ENCODE data around the gene MOG. TPM values are rescaled to one million over a fixed set of nuclear protein-coding genes. Genes with fewer than 3 reads are reported as not detected.

MOG gene
- not detected for polyA plus RNA-seq (ENCODE audit: insufficient read length in 4 of 4)

DNA sequence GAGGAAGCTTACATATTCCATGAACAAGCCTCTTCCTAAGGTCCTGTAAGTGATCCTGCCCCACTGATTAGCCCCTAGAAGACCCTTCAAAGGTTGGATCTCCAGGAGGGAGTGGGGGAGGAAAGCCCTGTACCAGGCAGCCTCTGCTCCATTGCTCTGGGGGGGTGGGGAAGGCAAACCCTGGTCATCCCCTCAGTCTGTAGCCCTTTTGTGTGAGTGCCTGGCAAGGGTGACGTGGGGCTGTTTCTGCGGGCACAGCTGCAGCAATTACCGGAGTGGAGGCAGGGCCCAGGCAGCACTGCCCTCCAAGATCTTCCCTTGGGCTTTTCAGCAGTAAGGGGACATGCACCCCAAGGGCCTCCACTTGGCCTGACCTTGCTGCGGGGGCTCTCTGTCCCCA lies at the start of gene MOG:
TSS of gene MOG (plus strand) at position 295 of the 400 bp plus-strand sequence. CDS start 118 bp downstream, outside the sequence.
- DNase-seq (ENCODE audit: low read depth in 4 of 4, low spot score in 3 of 4) = no peak

DNA sequence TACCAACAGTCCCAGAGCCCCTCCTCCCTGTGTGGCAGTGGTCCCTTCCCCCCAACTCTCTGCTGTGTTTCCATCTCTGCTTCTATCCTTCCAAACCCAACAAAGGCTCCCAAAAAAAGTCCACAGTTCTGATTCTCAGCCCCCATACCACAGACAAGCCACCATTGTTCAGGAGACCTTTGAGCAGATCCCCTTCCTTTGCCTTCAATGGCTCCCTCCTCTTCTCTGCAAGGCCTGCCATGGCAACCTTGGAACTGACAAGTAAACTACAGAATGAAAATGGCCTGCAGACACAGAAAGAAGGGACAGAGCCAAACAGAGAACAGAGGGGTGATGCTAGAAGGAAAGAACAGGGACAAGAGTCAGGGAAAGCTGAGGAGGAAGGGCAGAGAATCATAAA lies 48.8 kb upstream of the MOG start:
- no peak for DNase-seq (ENCODE audit: low read depth in 4 of 4, low spot score in 3 of 4)

DNA sequence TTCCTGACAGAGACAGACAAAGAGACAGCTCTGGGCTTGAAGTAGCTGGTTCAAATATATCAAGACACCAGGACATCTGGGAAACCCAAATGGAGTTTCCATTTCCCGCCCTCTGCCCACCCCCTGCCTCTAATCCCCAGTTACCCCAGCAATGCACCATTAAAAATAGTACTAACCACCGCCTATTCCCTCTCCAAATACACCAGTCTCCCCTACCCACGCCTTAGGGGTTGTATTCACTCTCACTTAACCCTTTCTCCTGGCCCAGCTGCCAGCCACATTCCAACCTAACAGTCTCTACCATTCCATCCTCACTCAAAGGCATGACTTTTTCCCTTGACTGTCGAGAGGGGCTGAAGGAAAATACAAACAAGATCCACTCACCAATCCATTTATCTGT lies 46.4 kb upstream of the MOG start:
- DNase-seq (ENCODE audit: low read depth in 4 of 4, low spot score in 3 of 4) = no peak

DNA sequence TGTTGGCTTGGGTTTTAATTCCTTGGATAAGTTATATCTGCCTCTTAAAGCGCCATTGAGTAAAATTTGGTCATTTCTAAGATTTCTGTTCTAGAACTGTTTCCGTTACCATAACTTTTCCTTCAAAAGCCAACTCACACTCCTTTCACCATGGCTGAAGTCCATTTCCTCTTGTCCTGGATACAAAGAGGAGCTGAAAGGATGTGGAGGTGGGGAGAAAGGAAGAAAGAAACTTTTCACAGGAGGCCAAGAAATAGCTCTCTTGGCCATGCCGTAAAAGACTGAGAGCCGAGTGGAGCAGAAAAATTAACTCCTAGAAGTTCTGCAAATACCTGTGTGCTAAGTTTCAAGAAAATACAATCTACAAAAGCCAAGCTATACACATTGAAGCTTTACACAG lies 45.5 kb upstream of the MOG start:
- DNase-seq (ENCODE audit: low read depth in 4 of 4, low spot score in 3 of 4) = no peak

DNA sequence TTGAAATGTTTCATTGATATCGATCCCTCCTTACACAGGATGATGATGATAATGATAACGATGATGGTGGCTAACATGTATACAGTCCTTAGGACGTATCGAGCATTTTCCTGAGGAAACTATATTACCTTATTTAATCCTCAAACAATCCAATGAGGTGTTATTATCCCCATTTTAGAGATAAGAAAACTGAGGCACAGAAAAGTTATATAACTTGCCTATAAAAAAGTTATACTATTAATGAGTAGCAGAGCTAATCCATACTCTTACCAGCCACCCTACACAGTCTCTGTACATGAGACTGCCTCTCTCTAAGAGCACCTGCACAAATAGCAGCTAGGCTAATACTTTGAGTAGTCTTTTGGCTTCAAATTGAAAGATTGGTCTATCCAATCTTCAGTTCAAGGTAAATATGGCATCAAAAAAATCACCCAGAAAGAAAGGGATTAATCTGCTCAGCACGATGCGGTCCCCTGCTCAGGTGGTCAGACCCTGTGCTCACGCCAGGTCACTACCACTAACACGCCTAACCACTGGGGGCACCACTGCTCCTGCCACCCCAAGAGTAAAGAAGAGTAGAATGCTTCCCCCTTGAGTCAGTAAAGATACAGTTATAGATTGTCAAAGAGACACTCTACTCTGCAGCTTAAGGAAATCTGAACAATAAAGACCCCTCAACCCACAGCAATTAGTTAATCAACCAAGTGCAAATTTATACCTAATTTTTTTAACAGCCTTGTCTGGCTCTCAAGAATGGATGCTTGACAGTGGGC lies 38.9 kb upstream of the MOG start:
- DNase-seq (ENCODE audit: low read depth in 4 of 4, low spot score in 3 of 4) = no peak

DNA sequence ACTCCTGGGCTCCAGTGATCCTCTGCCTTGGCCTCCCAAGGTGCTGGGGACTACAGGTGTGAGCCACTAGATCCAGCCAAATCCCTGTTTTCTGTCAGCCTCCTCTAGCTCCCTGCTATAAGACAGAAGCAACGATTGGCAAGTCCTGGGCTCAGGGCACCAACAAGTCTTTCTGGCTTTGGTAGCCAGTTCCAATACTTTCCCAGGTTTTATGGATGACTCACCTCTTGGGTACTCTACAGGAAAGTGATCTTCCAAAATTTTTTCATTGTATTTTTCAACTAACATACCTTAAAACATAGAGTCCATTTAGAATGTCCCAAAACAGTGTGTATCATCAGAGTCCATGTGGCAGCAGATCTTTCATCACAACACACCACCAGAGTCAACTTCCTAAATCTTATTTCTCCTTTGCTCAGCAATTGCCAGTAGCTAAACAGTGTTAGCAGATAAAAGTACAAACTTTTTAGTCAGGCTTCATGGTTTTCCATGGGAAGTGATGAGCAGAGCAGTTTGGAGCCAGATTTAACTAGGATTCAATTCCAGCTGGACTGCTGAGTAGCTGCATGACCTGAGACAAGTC lies 37.2 kb upstream of the MOG start:
- no peak for DNase-seq (ENCODE audit: low read depth in 4 of 4, low spot score in 3 of 4)

DNA sequence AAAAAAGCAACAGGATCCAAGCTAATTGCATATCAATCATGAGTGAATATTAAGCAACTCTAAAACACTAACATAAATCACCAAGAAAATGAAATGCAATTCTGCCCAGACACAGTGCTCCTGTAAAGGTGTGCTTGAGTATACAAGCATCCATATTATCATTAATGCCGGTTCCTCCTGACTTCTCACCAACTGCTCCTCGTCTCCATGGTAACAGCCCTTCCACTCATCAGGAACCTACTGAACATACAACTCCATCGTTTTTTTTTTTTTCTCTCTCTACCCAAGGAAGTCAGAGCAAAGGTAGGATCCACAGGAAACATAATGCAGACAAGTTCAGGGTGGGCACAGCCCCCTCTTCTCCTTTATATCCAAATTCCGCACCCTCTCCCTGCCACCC lies 36.3 kb upstream of the MOG start:
- no peak for DNase-seq (ENCODE audit: low read depth in 4 of 4, low spot score in 3 of 4)

DNA sequence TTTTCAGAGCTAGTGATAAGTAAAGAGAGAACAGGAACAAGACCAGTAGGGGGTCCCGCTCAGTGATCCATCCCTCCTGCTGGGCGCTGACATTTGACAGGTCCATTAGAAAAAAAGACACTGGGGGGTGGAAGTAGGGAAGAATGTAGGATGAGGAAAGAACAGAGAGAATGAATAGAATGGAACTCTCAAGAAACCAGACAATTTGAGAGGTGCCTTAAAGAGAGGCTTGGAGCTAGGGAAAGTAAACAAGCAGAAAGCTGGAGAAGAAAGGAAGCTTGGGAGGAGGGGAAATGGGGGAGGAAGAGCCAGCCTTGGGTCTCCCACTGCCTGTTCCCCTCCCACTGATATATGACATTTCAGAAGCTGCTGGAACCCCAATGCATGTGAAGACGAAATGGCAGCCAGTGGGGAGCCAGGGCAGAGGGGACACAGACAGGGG lies 32.4 kb upstream of the MOG start:
- DNase-seq (ENCODE audit: low read depth in 4 of 4, low spot score in 3 of 4) = no peak

DNA sequence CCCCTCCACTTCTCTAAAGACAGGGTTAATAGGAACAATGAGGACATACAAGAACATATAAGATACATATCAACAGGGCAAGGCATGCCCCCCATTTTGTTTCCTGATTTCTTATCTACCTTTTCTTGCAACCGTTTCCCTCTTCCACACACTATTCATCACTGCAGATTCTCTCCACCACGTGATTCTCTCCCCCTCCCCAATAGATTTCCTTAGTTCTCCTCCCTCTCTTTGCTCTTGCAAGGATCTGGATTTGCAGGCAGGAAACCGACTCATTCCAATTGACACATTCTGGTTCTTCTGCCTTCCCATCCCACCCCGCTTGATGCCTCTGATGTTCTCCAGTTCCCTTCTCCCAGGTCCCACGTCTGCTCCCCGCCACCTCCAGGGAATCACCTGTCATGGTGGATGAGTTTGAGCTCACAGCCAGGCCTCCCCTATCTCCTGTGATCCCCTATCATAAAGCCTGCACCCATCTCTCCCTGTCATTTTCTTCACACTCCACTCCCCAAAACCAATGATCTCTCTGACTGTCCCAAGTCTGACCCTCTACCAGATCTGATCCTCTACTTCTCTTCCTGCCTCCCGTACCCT lies 31.5 kb upstream of the MOG start:
- DNase-seq (ENCODE audit: low read depth in 4 of 4, low spot score in 3 of 4) = no peak

DNA sequence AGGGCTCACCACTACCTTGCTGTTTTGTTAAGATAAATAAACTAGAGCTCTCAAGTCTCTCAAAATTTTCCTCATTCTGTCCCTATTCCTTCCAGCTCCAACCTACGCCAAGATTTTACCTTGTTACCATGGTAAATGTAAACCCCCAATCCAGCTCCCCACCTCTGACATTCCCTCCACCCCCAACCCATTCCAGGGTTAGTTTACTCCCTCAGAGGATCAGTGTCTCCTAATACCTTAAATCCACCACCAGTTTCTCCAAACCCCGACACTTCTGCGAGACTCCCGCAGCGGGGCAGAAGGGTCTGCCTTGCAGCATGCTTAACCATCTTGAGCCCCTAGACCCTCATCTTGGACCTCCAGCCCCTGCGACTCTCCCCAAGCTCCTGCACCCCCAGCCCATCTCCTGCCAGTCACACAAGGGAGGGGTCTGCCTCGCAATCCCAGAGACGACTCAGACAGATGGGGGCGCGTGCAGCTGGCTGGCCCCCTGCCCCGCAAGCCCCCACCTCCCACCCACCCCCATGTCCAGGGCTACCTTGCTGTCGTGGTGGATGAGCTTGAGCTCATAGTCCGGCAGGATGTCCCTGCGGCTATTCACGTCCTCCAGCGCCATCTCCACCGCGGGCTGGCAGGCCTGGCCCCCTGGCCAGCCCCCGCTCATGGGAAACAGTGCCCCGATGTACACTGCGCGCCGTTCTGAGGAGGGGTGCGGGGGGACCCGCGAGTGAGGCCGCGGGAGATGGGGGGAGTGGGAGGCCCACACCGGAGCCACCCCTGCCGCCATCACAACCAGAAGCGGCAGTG lies 29.7 kb upstream of the MOG start:
- no peak for DNase-seq (ENCODE audit: low read depth in 4 of 4, low spot score in 3 of 4)

DNA sequence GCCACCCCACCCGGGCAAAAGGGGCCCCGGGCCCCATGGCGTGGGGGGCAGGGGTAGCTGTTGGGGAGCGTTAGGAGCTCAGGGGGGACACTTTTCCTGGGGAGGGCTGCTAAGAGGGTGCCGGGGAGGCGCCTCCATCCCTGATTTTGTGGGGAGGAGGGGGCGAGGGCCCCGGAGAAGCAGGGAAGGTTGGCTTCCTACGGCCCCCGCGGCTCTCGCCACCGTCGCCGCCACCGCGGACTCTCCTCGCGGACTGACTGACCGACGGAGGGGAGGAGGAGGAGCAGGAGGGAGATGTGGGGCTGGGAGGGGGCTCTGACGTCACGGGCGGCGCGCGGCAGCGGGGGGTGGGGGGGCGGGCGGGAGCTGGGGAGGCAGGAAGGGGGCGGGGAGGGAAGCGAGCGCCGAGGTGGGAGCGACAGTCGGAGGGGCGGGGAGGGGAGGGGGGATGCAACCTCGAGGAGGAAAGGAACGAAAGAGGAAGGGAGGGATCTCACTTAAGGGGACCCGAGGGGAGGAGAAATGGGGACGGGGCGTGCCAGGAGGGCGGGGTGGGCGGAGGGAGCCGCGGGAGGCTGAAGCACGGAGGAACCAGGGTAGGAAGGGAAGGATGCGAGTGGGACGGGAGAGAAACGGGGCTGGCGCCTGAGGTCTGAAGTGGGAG lies 29.0 kb upstream of the MOG start:
- DNase-seq (ENCODE audit: low read depth in 4 of 4, low spot score in 3 of 4) = peak in 2 of 4 donors; percentile 46

DNA sequence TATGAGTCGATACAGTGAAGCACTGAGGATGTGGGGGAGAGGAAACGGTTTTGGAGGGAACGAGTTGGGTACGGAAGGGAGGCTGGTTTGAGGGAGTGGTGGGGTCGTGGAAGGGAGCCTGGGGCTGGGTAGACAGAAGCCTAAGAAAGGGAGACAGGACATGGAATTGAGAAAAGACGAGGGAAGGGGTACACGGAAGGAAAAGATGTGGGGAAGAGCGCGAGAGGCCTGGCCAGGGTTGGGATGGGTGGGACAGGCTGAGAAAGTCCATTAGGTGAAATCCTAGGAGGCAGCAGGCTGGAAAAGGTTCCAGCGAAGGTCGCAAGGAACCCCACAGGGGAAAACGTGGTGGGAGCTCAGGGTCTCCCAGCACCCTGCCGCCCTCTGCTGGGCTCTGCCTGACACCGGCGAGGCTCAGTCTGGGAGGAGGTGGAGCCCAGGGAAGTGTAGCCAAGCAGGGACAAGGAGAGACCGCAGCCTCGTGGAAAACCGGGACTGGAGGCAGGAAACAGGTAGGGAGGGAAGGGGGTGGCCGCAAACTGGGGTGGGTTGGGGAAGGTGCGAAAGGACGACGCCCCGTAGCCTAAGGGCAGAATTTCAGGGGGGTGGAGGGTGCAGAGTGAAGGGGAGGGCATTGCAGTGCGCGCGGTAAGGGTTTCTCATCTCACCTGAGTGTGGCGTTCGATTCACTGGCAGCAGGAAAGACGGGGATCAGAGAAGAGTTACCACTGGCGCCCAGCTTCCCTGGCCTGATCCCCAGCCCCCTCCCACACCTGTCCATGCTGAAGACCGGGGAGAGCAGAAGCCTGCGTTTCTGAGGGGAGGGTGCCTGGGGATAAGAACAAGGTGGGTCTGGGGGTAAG lies 28.2 kb upstream of the MOG start:
- DNase-seq (ENCODE audit: low read depth in 4 of 4, low spot score in 3 of 4) = peak in 3 of 4 donors; percentile 66 to 74 (median 72)

DNA sequence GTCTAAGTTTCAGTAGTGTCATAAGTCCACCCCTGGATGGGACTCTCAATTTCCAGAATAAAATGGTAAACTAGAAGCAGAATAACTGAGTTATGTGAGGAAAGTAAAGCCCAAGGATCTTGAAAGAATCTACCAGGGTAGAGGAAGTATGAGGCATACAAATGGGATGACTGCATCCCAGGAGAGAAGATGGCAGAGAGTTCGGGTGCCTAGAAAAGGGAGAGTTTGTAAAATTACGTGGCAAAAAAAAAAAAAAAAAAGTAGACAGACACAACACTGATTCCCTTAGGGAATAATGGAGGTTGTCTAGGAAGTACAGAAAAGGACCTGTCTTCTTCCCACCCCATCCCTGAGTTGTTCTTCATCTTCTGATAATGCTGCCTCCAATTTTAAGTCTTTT lies 27.3 kb upstream of the MOG start:
- DNase-seq (ENCODE audit: low read depth in 4 of 4, low spot score in 3 of 4) = no peak

DNA sequence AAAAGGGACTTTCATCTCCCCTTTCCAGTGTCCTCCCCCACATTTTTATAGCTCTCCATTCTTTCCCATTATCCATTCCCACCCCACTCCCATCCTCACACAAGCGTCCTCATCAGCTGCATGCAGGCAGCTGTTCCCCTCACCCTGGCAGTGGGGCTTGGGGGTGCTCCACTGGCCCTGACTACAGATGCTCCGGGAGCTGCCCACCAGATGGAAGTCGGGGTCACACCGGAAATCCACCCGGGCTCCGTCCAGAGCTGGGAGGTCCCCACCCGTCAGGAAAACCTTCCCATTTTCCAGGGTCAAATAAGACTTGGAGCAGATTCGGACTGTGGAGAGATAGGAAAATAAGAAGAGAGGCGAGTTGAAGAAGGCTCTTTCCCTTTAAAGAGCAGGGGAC lies 26.6 kb upstream of the MOG start:
- no peak for DNase-seq (ENCODE audit: low read depth in 4 of 4, low spot score in 3 of 4)

DNA sequence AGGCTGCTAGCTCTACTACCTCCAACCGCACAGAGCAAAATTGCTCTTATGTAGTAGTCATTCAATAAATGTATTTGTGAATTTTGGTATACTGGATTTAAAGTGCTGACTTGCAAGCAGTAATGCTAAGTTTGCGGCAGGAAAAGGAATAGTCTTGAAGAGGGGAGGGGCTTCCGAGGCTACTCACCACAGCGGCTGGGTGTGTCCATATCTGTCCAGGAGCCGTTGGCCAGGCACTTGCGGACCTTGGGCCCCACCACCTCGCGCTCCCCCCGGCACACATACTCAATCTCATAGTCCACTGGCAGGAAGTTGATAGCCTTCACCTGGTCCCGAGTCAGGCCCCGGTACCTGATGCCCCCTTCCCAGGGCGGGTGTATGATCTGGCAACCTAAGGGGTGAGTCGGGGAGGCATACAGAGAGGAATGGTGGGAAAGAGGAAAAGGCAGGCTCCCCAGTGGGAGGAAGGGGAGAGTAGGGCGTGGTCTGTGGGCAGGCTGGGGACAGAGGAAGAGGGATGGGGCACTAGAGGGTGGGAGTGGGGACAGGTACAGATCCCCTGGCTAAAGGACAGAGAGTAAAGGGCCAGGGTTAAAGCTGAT lies 25.6 kb upstream of the MOG start:
- DNase-seq (ENCODE audit: low read depth in 4 of 4, low spot score in 3 of 4) = no peak

DNA sequence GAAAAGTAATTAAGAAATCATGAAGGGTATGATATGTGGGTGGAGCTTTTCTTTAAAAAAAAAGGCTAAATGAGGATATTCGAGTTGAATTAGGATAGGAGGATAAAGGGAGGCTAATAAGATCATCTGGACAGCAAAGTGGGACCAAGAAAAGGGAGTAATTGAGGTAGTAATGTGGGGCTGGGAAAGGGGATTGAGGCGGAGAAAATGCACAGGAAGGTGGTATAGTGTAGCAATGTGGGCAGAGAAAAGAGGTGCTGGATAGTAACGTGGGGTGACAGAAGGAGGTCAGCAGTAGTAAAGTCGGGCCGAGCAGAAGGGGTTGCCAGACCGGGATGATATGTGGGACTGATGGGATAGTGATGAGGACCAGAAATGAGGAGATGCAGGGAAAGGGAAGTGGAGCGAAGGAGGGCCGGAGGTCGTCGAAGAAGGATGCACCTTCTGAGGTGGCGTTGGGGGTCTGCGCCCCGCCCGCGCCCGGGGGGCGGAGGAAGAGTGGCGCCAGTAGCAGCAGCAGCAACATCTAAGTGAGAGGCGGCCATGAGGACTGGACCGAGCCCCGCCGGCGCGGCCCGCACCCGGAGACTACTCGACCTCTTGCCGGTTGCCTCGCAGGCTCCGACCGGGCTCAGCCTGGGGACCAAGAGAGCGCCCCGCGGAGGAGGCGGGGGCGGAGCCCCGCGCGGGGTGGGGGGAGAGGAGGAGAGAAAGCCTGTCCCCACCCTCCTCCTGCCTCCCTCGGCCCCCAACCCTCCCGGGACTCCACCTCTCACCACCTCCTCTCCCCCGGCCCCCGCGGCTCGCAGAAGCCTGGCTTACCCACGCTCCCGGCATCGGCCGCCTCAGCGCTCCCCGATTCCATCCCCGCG lies 24.8 kb upstream of the MOG start:
- DNase-seq (ENCODE audit: low read depth in 4 of 4, low spot score in 3 of 4) = no peak

DNA sequence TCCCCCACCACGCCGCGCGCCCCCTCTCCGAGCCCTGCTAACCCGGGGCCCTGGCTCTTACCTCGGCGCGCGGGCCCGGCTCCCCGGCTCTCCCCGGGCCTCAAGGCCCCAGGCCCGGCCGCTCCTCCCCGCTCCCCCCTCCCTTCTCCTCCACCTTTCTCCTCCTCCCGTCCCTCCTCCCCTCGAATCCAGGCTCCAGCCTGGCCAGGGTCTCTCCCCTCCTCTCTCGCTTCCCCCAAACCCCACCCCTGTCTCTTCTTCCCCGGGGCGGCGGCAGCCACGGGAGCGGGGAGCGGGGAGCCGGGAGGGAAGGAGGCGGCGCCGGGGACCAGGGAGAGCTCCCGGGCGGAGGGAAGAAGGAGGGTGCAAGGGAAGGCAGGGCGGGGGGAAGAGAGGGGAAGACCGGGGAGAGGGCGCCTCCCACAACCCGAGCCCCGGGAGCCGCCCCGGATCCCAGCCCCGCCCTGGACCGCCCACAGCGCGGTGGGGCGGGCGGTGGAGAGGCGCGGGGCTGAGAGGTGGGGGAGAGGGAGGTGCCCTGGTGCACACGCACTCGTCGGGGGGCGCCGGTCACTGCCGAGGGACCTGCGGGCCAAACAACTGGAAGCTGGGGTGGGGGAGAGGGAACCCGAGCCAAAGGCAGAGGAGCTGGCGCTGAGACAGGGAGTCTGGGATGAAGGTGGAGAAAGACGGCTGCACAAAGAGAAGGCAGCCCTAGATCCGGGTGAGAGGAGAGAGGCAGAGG lies 23.9 kb upstream of the MOG start, which contains the start of gene GABBR1:
TSS of gene GABBR1 (minus strand) at position 395 of the 745 bp plus-strand sequence. CDS start 798 bp downstream, outside the sequence.
- peak in 3 of 4 donors; percentile 72 to 84 (median 80) for DNase-seq (ENCODE audit: low read depth in 4 of 4, low spot score in 3 of 4)

Measured in left renal pelvis (tissue), 4 donors.